Hepatocyte (in vitro differentiated cells): Measurements from ENCODE around the gene RPAP3. TPM values are rescaled to one million over a fixed set of nuclear protein-coding genes. Genes with fewer than 3 reads are reported as not detected.

ENCODE experiments used
- DNase-seq: peaks from one replicate; pipeline ENCODE4 v3.0.0-alpha.2; 2016; ENCODE audit warnings: low spot score
- H2AFZ ChIP-seq: fragments of 200-600 bp; sonication (generic); 2 replicates; pipeline ENCODE4 v1.6.0; 2016; ENCODE audit warnings: antibody characterized with exemption, mild to moderate bottlenecking
- H3K27ac ChIP-seq: fragments of 200-600 bp; sonication (generic); 2 replicates; pipeline ENCODE4 v1.5.1; 2016; ENCODE audit warnings: mild to moderate bottlenecking
- H3K27me3 ChIP-seq: fragments of 200-600 bp; sonication (generic); 2 replicates; pipeline ENCODE4 v1.6.1; 2016
- H3K36me3 ChIP-seq: fragments of 200-600 bp; sonication (generic); replicated peaks from 2 replicates; pipeline ENCODE4 v1.5.1; 2016; ENCODE audit warnings: low read depth; ENCODE audit not compliant: insufficient read depth
- H3K4me1 ChIP-seq: fragments of 200-600 bp; sonication (generic); 2 replicates; pipeline ENCODE4 v1.5.1; 2016; ENCODE audit warnings: mild to moderate bottlenecking, moderate library complexity; ENCODE audit not compliant: insufficient read depth
- H3K4me2 ChIP-seq: fragments of 200-600 bp; sonication (generic); 2 replicates; pipeline ENCODE4 v1.6.0; 2016
- H3K4me3 ChIP-seq: fragments of 200-600 bp; sonication (generic); 2 replicates; pipeline ENCODE4 v1.5.1; 2016; ENCODE audit warnings: mild to moderate bottlenecking
- H3K79me2 ChIP-seq: fragments of 200-600 bp; sonication (generic); 2 replicates; pipeline ENCODE4 v1.6.0; 2017; ENCODE audit warnings: mild to moderate bottlenecking
- H3K9me2 ChIP-seq: fragments of 200-600 bp; sonication (generic); replicated peaks from 2 replicates; pipeline ENCODE4 v1.6.0; 2017; ENCODE audit warnings: mild to moderate bottlenecking; ENCODE audit not compliant: insufficient read depth
- H3K9me3 ChIP-seq: fragments of 200-600 bp; sonication (generic); 2 replicates; pipeline ENCODE4 v1.5.1; 2016; ENCODE audit warnings: low read depth, mild to moderate bottlenecking
- H4K20me1 ChIP-seq: fragments of 200-600 bp; sonication (generic); 2 replicates; pipeline ENCODE4 v1.6.0; 2016; ENCODE audit warnings: mild to moderate bottlenecking; ENCODE audit not compliant: insufficient read depth, poor library complexity, severe bottlenecking
- EZH2 ChIP-seq: fragments of 200-600 bp; sonication (generic); IDR thresholded peaks from 2 replicates; pipeline ENCODE4 v1.6.1; 2016; ENCODE audit warnings: antibody characterized with exemption, mild to moderate bottlenecking, borderline replicate concordance
- EZH2phosphoT487 ChIP-seq: fragments of 200-600 bp; sonication (generic); IDR thresholded peaks from one replicate; pipeline ENCODE4 v1.6.1; 2018; ENCODE audit warnings: antibody characterized with exemption, mild to moderate bottlenecking, low read depth, moderate library complexity; ENCODE audit not compliant: unreplicated experiment, severe bottlenecking
- WGBS: methylation state at CpG from one replicate; pipeline ENCODE4 v1.1.6; 2016; ENCODE audit warnings: low lambda C conversion rate; ENCODE audit errors: missing lambda C conversion rate; 5-methylcytosine and 5-hydroxymethylcytosine counted together
- polyA plus RNA-seq: library from polyadenylated mRNA; unstranded; fragments of >200 nt; fragmentation: Nextera tagmentation; extraction: Ambion mirVana; gene quantifications from 2 replicates; pipeline ENCODE4 v1.2.1, GENCODE V29; 2016
- total RNA-seq: library from RNA; depleted of rRNA; stranded (reverse); fragments of >200 nt; gene quantifications from 2 replicates; pipeline ENCODE4 v1.2.3, GENCODE V29; 2014
- TF ChIP-seq, protein P1 (sequence below): fragments of 200-600 bp; sonication (generic); IDR thresholded peaks from 2 replicates; pipeline ENCODE4 v1.5.1; 2016; ENCODE audit warnings: antibody characterized with exemption, mild to moderate bottlenecking; ENCODE audit not compliant: poor library complexity

Gene RPAP3
- total and polyA plus RNA-seq, 2 experiments from 2014 or later = 21.7 to 23.4 TPM

GRCh38 chr12:47705229-47705565, 633 bp downstream of the RPAP3 start:
- Histone ChIP-seq H2AFZ (peak overlapping the region; percentile 83), H3K4me2 (peak overlapping the region; percentile 92), H3K79me2 (peaks cover 51% of the 10 kb centered on the region), H4K20me1 (no peaks in the 10 kb centered on the region), H3K4me3 (peak overlapping the region; percentile 72), H3K36me3 (no peaks in the 10 kb centered on the region), H3K27me3 (no peaks in the 10 kb centered on the region), H3K9me3 (no peaks in the 10 kb centered on the region), H3K27ac (peak overlapping the region; percentile 92), H3K4me1 (peaks cover 5% of the 10 kb centered on the region), H3K9me2 (no peaks in the 10 kb centered on the region)
- TF ChIP-seq, protein P1, sequence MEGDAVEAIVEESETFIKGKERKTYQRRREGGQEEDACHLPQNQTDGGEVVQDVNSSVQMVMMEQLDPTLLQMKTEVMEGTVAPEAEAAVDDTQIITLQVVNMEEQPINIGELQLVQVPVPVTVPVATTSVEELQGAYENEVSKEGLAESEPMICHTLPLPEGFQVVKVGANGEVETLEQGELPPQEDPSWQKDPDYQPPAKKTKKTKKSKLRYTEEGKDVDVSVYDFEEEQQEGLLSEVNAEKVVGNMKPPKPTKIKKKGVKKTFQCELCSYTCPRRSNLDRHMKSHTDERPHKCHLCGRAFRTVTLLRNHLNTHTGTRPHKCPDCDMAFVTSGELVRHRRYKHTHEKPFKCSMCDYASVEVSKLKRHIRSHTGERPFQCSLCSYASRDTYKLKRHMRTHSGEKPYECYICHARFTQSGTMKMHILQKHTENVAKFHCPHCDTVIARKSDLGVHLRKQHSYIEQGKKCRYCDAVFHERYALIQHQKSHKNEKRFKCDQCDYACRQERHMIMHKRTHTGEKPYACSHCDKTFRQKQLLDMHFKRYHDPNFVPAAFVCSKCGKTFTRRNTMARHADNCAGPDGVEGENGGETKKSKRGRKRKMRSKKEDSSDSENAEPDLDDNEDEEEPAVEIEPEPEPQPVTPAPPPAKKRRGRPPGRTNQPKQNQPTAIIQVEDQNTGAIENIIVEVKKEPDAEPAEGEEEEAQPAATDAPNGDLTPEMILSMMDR = no peak
- TF ChIP-seq EZH2phosphoT487 (no peak), EZH2 (no peak)
- 6% methylated on average over 8 of the region's 9 CpGs for WGBS
- DNase-seq = no peak

DNA sequence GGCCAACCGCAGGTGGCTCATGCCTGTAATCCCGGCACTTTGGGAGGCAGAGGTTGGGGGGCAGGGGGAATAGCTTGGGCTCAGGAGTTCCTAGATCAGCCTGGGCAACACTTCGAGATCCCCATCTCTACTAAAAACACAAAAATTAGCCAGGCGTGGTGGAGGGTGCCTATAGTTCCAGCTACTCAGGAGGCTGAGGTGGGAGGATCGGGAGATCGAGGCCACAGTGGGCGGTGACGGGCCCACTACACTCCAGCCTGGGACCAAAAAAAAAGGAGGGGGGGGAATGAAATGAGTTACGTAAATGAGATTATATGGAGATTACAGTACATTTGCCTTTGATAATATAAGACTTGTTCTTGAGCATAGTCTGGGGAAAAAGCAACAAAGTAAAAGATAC, 1.1 kb downstream of the RPAP3 start:
- no peak for TF ChIP-seq EZH2phosphoT487
- TF ChIP-seq, protein P1 = no peak
- no peak for TF ChIP-seq EZH2
- H3K9me3 ChIP-seq = no peaks in the 10 kb centered on the region
- no peaks in the 10 kb centered on the region for H3K36me3 ChIP-seq
- no peaks in the 10 kb centered on the region for H3K27me3 ChIP-seq
- H3K27ac ChIP-seq = peak overlapping the region; percentile 92
- peaks cover 51% of the 10 kb centered on the region for H3K79me2 ChIP-seq
- no peaks in the 10 kb centered on the region for H3K9me2 ChIP-seq
- no peaks in the 10 kb centered on the region for H4K20me1 ChIP-seq
- DNase-seq = no peak
- peak overlapping the region; percentile 92 for H3K4me2 ChIP-seq
- peaks cover 5% of the 10 kb centered on the region for H3K4me1 ChIP-seq
- WGBS = 90% methylated on average over 9 of the region's 9 CpGs
- peak overlapping the region; percentile 72 for H3K4me3 ChIP-seq
- peak overlapping the region; percentile 83 for H2AFZ ChIP-seq

- Histone ChIP-seq H3K4me2 (no peak overlapping the region), H4K20me1 (no peaks in the 10 kb centered on the region), H3K27ac (no peak overlapping the region), H3K9me3 (no peaks in the 10 kb centered on the region), H3K9me2 (no peaks in the 10 kb centered on the region), H3K27me3 (no peaks in the 10 kb centered on the region), H3K79me2 (peaks cover 51% of the 10 kb centered on the region), H2AFZ (no peak overlapping the region), H3K36me3 (no peaks in the 10 kb centered on the region), H3K4me3 (no peak overlapping the region), H3K4me1 (peaks cover 5% of the 10 kb centered on the region)
- no peak for TF ChIP-seq EZH2phosphoT487
- no peak for TF ChIP-seq EZH2
- TF ChIP-seq, protein P1 = no peak
- DNase-seq = no peak
- WGBS = 89% methylated on average over 2 of the region's 2 CpGs
These were observed 5.6 kb downstream of the RPAP3 start for GRCh38 chr12:47700263-47700662.

DNA sequence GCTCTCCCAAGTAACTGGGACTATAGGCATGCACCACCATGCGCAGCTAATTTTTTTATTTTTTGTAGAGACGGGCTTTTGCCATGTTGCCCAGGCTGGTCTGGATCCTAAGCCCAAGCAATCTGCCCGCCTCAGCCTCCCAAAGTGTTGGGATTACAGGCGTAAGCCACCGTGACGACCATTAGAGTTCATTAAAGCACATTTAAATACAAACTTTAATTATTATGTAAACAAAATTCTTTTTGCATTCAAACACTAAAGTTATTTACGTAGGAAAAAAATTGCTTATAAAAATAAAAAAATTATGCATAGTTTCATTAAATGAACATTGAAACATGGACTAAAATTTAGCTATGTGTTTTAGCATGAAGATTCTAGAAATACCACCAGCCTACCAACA, 7.2 kb downstream of the RPAP3 start:
- no peaks in the 10 kb centered on the region for H4K20me1 ChIP-seq
- DNase-seq = no peak
- peaks cover 34% of the 10 kb centered on the region for H3K79me2 ChIP-seq
- H2AFZ ChIP-seq = no peak overlapping the region
- no peak overlapping the region for H3K4me2 ChIP-seq
- WGBS = 97% methylated on average over 7 of the region's 7 CpGs
- H3K27ac ChIP-seq = no peak overlapping the region
- TF ChIP-seq EZH2 (no peak), EZH2phosphoT487 (no peak)
- TF ChIP-seq, protein P1 = no peak
- H3K9me3 ChIP-seq = no peaks in the 10 kb centered on the region
- H3K4me1 ChIP-seq = no peaks in the 10 kb centered on the region
- H3K4me3 ChIP-seq = no peak overlapping the region
- H3K36me3 ChIP-seq = no peaks in the 10 kb centered on the region
- H3K9me2 ChIP-seq = no peaks in the 10 kb centered on the region
- no peaks in the 10 kb centered on the region for H3K27me3 ChIP-seq
